K562 (cell line): Measurements from ENCODE around the gene XAB2. TPM values are rescaled to one million over a fixed set of nuclear protein-coding genes. Genes with fewer than 3 reads are reported as not detected.

ENCODE experiments used
- ATAC-seq: fragments of 200-7000 bp; cut with Tn5 transposase; 3 replicates; pipeline ENCODE4 v1.9.1; 2020; ENCODE audit warnings: moderate library complexity
- BruUV-seq: library from RNA; stranded (reverse); fragments of 400-500 nt; replicated peaks from 2 replicates; lab custom pipeline; 2021; lab: Mats Ljungman, UMichigan
- CTCF ChIA-PET: fragments of 300-600 bp; formaldehyde crosslinking; extraction: SDS; loops from one replicate; lab custom pipeline; 2021; ENCODE audit warnings: low intra/inter-chr PET ratio; lab: Yijun Ruan, JAX
- POLR2A ChIA-PET: fragments of 300-600, 350-650 bp; sonication (Branson Sonifier 250); formaldehyde crosslinking; extraction: SDS; loops from one replicate; lab custom pipeline; 2021; ENCODE audit warnings: antibody characterized with exemption, inconsistent platforms; lab: Yijun Ruan, JAX
- DNase-seq, 4 experiments: peaks; one replicate each; pipeline versions ENCODE4 v3.0.0 to v3.0.0-alpha.2; 2011 to 2018; ENCODE audit warnings: low spot score in 3 of 4, mixed read lengths in 3 of 4; ENCODE audit errors: extremely low read depth in 1 of 4
- FAIRE-seq: peaks from 2 replicates; lab custom pipeline; 2011; peaks lifted over from hg19 to GRCh38; lab: Jason Lieb, UNC
- H2AFZ ChIP-seq: 2 replicates; pipeline ENCODE4 v1.6.0; 2011; ENCODE audit warnings: low read depth, low read length, control low read depth, inconsistent platforms
- H3K27ac ChIP-seq: fragments of 200-600 bp; 3 replicates; pipeline ENCODE4 v1.8.0; 2011; ENCODE audit warnings: low read depth, mild to moderate bottlenecking, control low read depth, inconsistent platforms, low read length, moderate library complexity, mixed read lengths; ENCODE audit errors: extremely low read depth
- H3K27me3 ChIP-seq, 2 experiments: fragments of 300-600 bp in 1 of 2; 2 replicates in 1 of 2; 3 replicates in 1 of 2; pipeline versions ENCODE4 v1.6.0 to v1.8.0; 2011; ENCODE audit warnings: inconsistent platforms in 2 of 2, low read length in 2 of 2, mild to moderate bottlenecking in 1 of 2, mixed read lengths in 1 of 2, moderate library complexity in 1 of 2; ENCODE audit not compliant: control insufficient read depth in 2 of 2, insufficient read depth in 2 of 2
- H3K36me3 ChIP-seq: fragments of 300-600 bp; 3 replicates; pipeline ENCODE4 v1.8.0; 2011; ENCODE audit warnings: mild to moderate bottlenecking, low read length, inconsistent platforms; ENCODE audit not compliant: control insufficient read depth, insufficient read depth
- H3K4me1 ChIP-seq, 2 experiments: fragments of 200-600 bp in 1 of 2; replicated peaks in 1 of 2; 2 replicates in 1 of 2; 3 replicates in 1 of 2; pipeline versions ENCODE4 v1.5.1 to v1.8.0; 2011; ENCODE audit warnings: inconsistent platforms in 2 of 2, low read length in 2 of 2, mild to moderate bottlenecking in 1 of 2, mixed read lengths in 1 of 2, moderate library complexity in 1 of 2; ENCODE audit not compliant: control insufficient read depth in 2 of 2, insufficient read depth in 2 of 2
- H3K4me2 ChIP-seq: 2 replicates; pipeline ENCODE4 v1.6.1; 2011; ENCODE audit warnings: low read length, control low read depth, inconsistent platforms, mixed read lengths; ENCODE audit not compliant: insufficient read depth
- H3K4me3 ChIP-seq: fragments of 200-600 bp; sonication (generic), shearing (Covaris generic); 2 replicates; pipeline ENCODE4 v1.5.1; 2016; ENCODE audit warnings: control low read depth, inconsistent platforms
- H3K79me2 ChIP-seq: fragments of 200-600 bp; 3 replicates; pipeline ENCODE4 v1.8.0; 2011; ENCODE audit warnings: low read length, inconsistent platforms; ENCODE audit not compliant: control insufficient read depth, insufficient read depth
- H3K9ac ChIP-seq, 2 experiments: 2 replicates each; pipeline versions ENCODE4 v1.6.0 to v1.6.1; 2011; ENCODE audit warnings: low read depth in 2 of 2, low read length in 2 of 2, control low read depth in 1 of 2, inconsistent platforms in 1 of 2, mild to moderate bottlenecking in 1 of 2, mixed read lengths in 1 of 2; ENCODE audit not compliant: insufficient read depth in 1 of 2
- H3K9me1 ChIP-seq: one replicate; pipeline ENCODE4 v1.6.0; 2011; ENCODE audit warnings: inconsistent platforms, mild to moderate bottlenecking, low read length, moderate library complexity; ENCODE audit not compliant: control insufficient read depth, insufficient read depth
- H3K9me3 ChIP-seq: replicated peaks from 2 replicates; pipeline ENCODE4 v1.5.1; 2011; ENCODE audit warnings: low read depth, low read length, inconsistent platforms; ENCODE audit not compliant: control insufficient read depth, insufficient read depth
- H4K20me1 ChIP-seq: replicated peaks from 2 replicates; pipeline ENCODE4 v1.6.1; 2011; ENCODE audit warnings: low read length, inconsistent platforms, mixed read lengths; ENCODE audit not compliant: control insufficient read depth, insufficient read depth
- C11orf30 ChIP-seq: fragments of 450-650 bp; IDR thresholded peaks from 2 replicates; pipeline ENCODE4 v1.6.1; 2016; ENCODE audit warnings: low read depth, mild to moderate bottlenecking
- CREM ChIP-seq: IDR thresholded peaks from 2 replicates; pipeline ENCODE4 v1.6.1; 2014; ENCODE audit warnings: antibody characterized with exemption, low read depth
- EGR1 ChIP-seq: fragments of 450-650 bp; conservative IDR thresholded peaks from 2 replicates; pipeline ENCODE4 v1.6.1; 2017; ENCODE audit warnings: mild to moderate bottlenecking
- ELF1 ChIP-seq: fragments of 200-800 bp; sonication (Bioruptor generic); IDR thresholded peaks from 2 replicates; pipeline ENCODE4 v1.6.1; 2016; ENCODE audit warnings: missing genetic modification characterization, missing compliant biosample characterization
- MAZ ChIP-seq, 2 experiments: fragments of 450-650 bp in 1 of 2; sonication (generic) in 1 of 2; formaldehyde crosslinking; IDR thresholded peaks in 1 of 2; conservative IDR thresholded peaks in 1 of 2; 2 replicates each; pipeline versions ENCODE4 v1.4.0 to v1.5.0; 2020; ENCODE audit warnings: mild to moderate bottlenecking in 1 of 2, missing genetic modification reagents in 1 of 2
- PCBP1 ChIP-seq: fragments of 200-400 bp; formaldehyde crosslinking; IDR thresholded peaks from 2 replicates; pipeline ENCODE4 v1.6.1; 2018; ENCODE audit warnings: mild to moderate bottlenecking, low read depth, low read length; ENCODE audit not compliant: poor library complexity, severe bottlenecking
- RAD21 ChIP-seq, 2 experiments: fragments of 250-450 bp in 1 of 2; fragments of 450-650 bp in 1 of 2; sonication (Bioruptor Pico) in 1 of 2; formaldehyde crosslinking in 1 of 2; IDR thresholded peaks in 1 of 2; conservative IDR thresholded peaks in 1 of 2; 2 replicates each; pipeline versions ENCODE4 v1.4.0 to v1.8.0; 2020 to 2022; ENCODE audit warnings: mild to moderate bottlenecking in 2 of 2, moderate library complexity in 1 of 2
- RBM22 ChIP-seq: fragments of 200-400 bp; formaldehyde crosslinking; IDR thresholded peaks from 2 replicates; pipeline ENCODE4 v1.6.1; 2018; ENCODE audit warnings: low read length, low read depth; ENCODE audit not compliant: poor library complexity, severe bottlenecking
- SRSF3 ChIP-seq: fragments of 200-400 bp; formaldehyde crosslinking; IDR thresholded peaks from 2 replicates; pipeline ENCODE4 v1.6.1; 2016; ENCODE audit warnings: mild to moderate bottlenecking, low read length, moderate library complexity; ENCODE audit not compliant: insufficient read depth
- TCFL5 ChIP-seq: fragments of 250-450 bp; sonication (Bioruptor Pico); conservative IDR thresholded peaks from 2 replicates; pipeline ENCODE4 v1.6.1; 2021; ENCODE audit warnings: mild to moderate bottlenecking, moderate library complexity, matching md5 sums
- ZHX1 ChIP-seq: fragments of 150-350 bp; conservative IDR thresholded peaks from 2 replicates; pipeline ENCODE4 v1.6.1; 2014; ENCODE audit warnings: low read length
- ZKSCAN1 ChIP-seq: fragments of 150-350 bp; IDR thresholded peaks from 2 replicates; pipeline ENCODE4 v1.6.1; 2016; ENCODE audit warnings: low read depth, low read length
- ZNF165 ChIP-seq: fragments of 250-450 bp; sonication (Bioruptor Pico); IDR thresholded peaks from 2 replicates; pipeline ENCODE4 v1.4.0; 2020; ENCODE audit warnings: borderline replicate concordance
- WGBS: fragments of 100-300 bp; shearing (Covaris generic); methylation state at CpG from one replicate; pipeline ENCODE4 v1.1.6; 2016; ENCODE audit warnings: low coverage, mixed read lengths; ENCODE audit not compliant: insufficient coverage; ENCODE audit errors: missing lambda C conversion rate; 5-methylcytosine and 5-hydroxymethylcytosine counted together
- in situ Hi-C: fragments of 300-500 bp; cut with MboI; formaldehyde crosslinking; loops from 4 replicates; pipeline ENCODE4 v1.15.0; 2018; ENCODE audit warnings: inconsistent platforms, mixed read lengths
- intact Hi-C: fragments of 100-400 bp; cut with micrococcal nuclease; formaldehyde crosslinking; loops from 2 replicates; pipeline ENCODE4 v1.14.2; 2022
- polyA plus RNA-seq, 8 experiments: library from polyadenylated mRNA; depleted of rRNA in 4 of 8; stranded (reverse) in 5 of 8; unstranded in 3 of 8; fragments of >200 nt; fragmentation: Nextera tagmentation in 2 of 8; fragmentation: Illumina TruSeq in 1 of 8; extraction: Ambion mirVana in 2 of 8; extraction: Trizol in 1 of 8; gene quantifications; 2 replicates each; pipeline versions ENCODE4 v1.2.1 to v1.2.3, GENCODE V29; 2011 to 2014; ENCODE audit warnings: inconsistent platforms in 1 of 8, missing spikeins in 1 of 8
- total RNA-seq, 7 experiments: library from RNA; depleted of rRNA in 6 of 7; stranded (reverse); fragments of >200 nt in 6 of 7; fragmentation: Illumina TruSeq in 2 of 7; extraction: Trizol in 2 of 7; gene quantifications; 2 replicates each; pipeline versions ENCODE4 v1.2.1 to v1.2.3, GENCODE V29; 2011 to 2021; ENCODE audit warnings: low replicate concordance in 1 of 7
- TF ChIP-seq, protein P1 (sequence below): sonication (generic); formaldehyde crosslinking; IDR thresholded peaks from 2 replicates; pipeline ENCODE4 v1.8.0; 2022; ENCODE audit warnings: mild to moderate bottlenecking, missing genetic modification reagents
- TF ChIP-seq, protein P2 (sequence below): fragments of 250-450 bp; sonication (Bioruptor Pico); IDR thresholded peaks from 2 replicates; pipeline ENCODE4 v1.4.0; 2020; ENCODE audit warnings: borderline replicate concordance

XAB2 gene
- total and polyA plus RNA-seq, 9 of the 15 experiments (the other 6 are each of a cell fraction or from before 2014, with no cell fraction given), result 0.21 to 58.3 (median 20.0) TPM

DNA sequence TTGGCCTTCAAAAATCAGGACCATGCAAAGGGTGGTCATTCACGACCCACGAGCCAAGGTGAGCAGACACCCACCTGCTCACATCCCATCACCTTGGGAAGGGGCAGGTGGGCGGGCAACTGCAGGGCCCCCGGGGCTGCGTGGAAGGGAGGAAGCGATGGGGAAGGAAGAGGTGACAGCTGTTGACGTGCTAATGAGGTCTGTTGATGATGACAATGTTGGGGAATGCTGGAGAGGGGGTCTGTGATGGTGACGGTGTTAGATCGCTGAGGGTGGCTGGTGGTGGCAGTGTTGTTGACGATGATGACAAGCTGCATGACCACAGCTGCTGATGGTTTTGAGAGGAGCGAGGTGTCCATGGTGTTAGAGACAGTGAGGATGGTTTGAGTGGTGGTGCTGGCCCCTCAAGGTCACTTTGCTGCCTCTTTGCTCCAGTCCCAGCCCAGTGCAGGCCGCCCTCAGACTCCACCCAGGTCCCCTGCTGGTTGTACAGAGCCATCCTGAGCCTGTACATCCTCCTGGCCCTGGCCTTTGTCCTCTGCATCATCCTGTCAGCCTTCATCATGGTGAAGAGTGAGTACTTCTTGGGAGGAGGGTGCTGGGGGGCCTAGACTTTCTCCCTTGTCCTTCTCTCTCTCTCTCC, 48.4 kb upstream of the XAB2 start (continued):
- peak in 1 of 2 experiments; percentile 19; a peak in 1 of 4 replicates for TF ChIP-seq RAD21 (CRISPR knock-in tag; conservative IDR thresholded peaks at IDR 0.05 in 1 of 2, IDR thresholded peaks at IDR 0.05 in 1 of 2)
- TF ChIP-seq CREM, result peak; percentile 37; the same call in 1 of the 2 replicates
- no peak for TF ChIP-seq ZKSCAN1
- no peak for TF ChIP-seq SRSF3
- no peak for TF ChIP-seq ZHX1
- TF ChIP-seq RBM22, result no peak
- TF ChIP-seq C11orf30, result no peak

DNA sequence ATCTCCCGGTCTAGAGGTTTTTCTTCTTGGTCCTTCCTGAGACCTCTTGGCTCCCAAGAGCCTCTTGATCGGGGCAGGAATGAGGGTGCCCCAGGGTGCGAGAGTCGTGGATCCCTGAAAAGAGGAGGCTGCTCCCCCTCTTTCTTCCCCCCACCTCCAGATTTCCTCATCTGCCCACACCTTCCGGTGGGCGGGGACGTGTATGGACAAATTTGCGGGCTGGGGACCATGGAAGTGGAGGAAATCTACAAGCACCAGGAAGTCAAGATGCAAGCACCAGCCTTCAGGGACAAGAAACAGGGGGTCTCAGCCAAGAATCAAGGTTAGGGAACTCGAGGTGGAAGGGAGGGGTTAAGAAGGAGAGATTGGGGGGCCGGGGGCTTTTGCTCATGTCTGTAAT, 47.5 kb upstream of the XAB2 start, which contains the start of gene MCEMP1:
MCEMP1 (plus strand) TSS at position 237 of the 400 bp plus-strand sequence; CDS start at position 268, 31 bp downstream.
- no TSS peak for BruUV-seq
- H3K4me3 ChIP-seq, result no peak within 1 kb of the TSS; the same call in 1 of the 2 replicates
- TF ChIP-seq PCBP1, result no peak
- TF ChIP-seq TCFL5 (CRISPR knock-in tag), result no peak
- 0 out of 2 replicates have a peak, but pooled peaks have one; percentile 52 for TF ChIP-seq ELF1 (tag)
- TF ChIP-seq, protein P1, sequence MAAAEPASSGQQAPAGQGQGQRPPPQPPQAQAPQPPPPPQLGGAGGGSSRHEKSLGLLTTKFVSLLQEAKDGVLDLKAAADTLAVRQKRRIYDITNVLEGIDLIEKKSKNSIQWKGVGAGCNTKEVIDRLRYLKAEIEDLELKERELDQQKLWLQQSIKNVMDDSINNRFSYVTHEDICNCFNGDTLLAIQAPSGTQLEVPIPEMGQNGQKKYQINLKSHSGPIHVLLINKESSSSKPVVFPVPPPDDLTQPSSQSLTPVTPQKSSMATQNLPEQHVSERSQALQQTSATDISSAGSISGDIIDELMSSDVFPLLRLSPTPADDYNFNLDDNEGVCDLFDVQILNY (CRISPR knock-in tag), result no peak
- peak in 1 of 2 experiments; percentile 57; a peak in 2 of 4 replicates for TF ChIP-seq MAZ (CRISPR knock-in tag; conservative IDR thresholded peaks at IDR 0.05 in 1 of 2, IDR thresholded peaks at IDR 0.05 in 1 of 2)
- TF ChIP-seq, protein P2, sequence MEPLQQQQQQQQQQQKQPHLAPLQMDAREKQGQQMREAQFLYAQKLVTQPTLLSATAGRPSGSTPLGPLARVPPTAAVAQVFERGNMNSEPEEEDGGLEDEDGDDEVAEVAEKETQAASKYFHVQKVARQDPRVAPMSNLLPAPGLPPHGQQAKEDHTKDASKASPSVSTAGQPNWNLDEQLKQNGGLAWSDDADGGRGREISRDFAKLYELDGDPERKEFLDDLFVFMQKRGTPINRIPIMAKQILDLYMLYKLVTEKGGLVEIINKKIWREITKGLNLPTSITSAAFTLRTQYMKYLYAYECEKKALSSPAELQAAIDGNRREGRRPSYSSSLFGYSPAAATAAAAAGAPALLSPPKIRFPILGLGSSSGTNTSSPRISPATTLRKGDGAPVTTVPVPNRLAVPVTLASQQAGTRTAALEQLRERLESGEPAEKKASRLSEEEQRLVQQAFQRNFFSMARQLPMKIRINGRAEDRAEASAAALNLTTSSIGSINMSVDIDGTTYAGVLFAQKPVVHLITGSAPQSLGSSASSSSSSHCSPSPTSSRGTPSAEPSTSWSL (CRISPR knock-in tag), result no peak
- TF ChIP-seq ZNF165 (CRISPR knock-in tag), result no peak
- peak; percentile 69 for TF ChIP-seq EGR1

More for the DNA sequence above, 47.5 kb upstream of the XAB2 start, which contains the start of gene MCEMP1:
- Histone ChIP-seq H3K79me2 (peaks cover 11% of the 10 kb centered on the region; the same call in 2 of the 3 replicates), H3K9ac (no peak within 1 kb of the TSS), H3K36me3 (no peaks in the 10 kb centered on the region), H3K9me3 (peaks cover 5% of the 10 kb centered on the region; the same call in 1 of the 2 replicates), H3K27ac (no peak within 1 kb of the TSS), H4K20me1 (no peaks in the 10 kb centered on the region), H3K9me1 (no peaks in the 10 kb centered on the region), H3K27me3 (peaks cover under 1 to 11% of the 10 kb centered on the region in 2 experiments; a peak in 2 of 5 replicates), H3K4me1 (peaks cover 10 to 17% of the 10 kb centered on the region in 2 experiments; a peak in 4 of 5 replicates), H2AFZ (peak within 1 kb of the TSS; percentile 55; the same call in 1 of the 2 replicates), H3K4me2 (peak within 1 kb of the TSS; percentile 31)
- FAIRE-seq, result no peak
- 3% methylated on average over 10 of the region's 10 CpGs for WGBS
- in situ Hi-C loops, result loop anchor here (5.0 kb wide), 1 partner anchor 90 kb away; no protein-coding TSS in a partner anchor
- no peak for ATAC-seq
- DNase-seq, result no peak
- ChIA-PET POLR2A (no interaction called here), CTCF (no interaction called here)
- intact Hi-C loops, result no loop called here
